Mesendoderm (in vitro differentiated cells): ENCODE measurements around the gene ADI1.

ENCODE experiments used
- DNase-seq: peaks from one replicate; pipeline ENCODE4 v3.0.0; 2013
- H2AK5ac ChIP-seq: 2 replicates; pipeline ENCODE4 v1.6.1; 2013; ENCODE audit warnings: low read length, inconsistent platforms
- H2BK120ac ChIP-seq: 2 replicates; pipeline ENCODE4 v1.6.1; 2013; ENCODE audit warnings: low read depth, mild to moderate bottlenecking, low read length, moderate library complexity, mixed read lengths
- H2BK15ac ChIP-seq: replicated peaks from 2 replicates; pipeline ENCODE4 v1.6.1; 2013; ENCODE audit warnings: low read depth, mild to moderate bottlenecking, moderate library complexity
- H2BK5ac ChIP-seq: 2 replicates; pipeline ENCODE4 v1.6.1; 2013; ENCODE audit warnings: low read length, inconsistent platforms
- H3K18ac ChIP-seq: 2 replicates; pipeline ENCODE4 v1.6.1; 2013; ENCODE audit warnings: mild to moderate bottlenecking, low read length, mixed read lengths
- H3K23ac ChIP-seq: one replicate; pipeline ENCODE4 v1.6.1; 2013; ENCODE audit warnings: low read length
- H3K27ac ChIP-seq: 2 replicates; pipeline ENCODE4 v1.5.1; 2013; ENCODE audit warnings: low read depth, mild to moderate bottlenecking, inconsistent platforms, low read length, moderate library complexity
- H3K27me3 ChIP-seq: 2 replicates; pipeline ENCODE4 v1.6.1; 2013; ENCODE audit warnings: low read length, control low read depth, mild to moderate bottlenecking, inconsistent platforms; ENCODE audit not compliant: insufficient read depth, poor library complexity
- H3K36me3 ChIP-seq: 2 replicates; pipeline ENCODE4 v1.6.1; 2013; ENCODE audit warnings: low read length, inconsistent platforms; ENCODE audit not compliant: control insufficient read depth, insufficient read depth
- H3K4ac ChIP-seq: one replicate; pipeline ENCODE4 v1.6.1; 2013; ENCODE audit warnings: low read depth, mild to moderate bottlenecking, low read length, moderate library complexity
- H3K4me1 ChIP-seq: 2 replicates; pipeline ENCODE4 v1.6.1; 2013; ENCODE audit warnings: low read depth, low read length, inconsistent platforms; ENCODE audit not compliant: control insufficient read depth
- H3K4me2 ChIP-seq: 2 replicates; pipeline ENCODE4 v1.6.1; 2013; ENCODE audit warnings: low read length
- H3K4me3 ChIP-seq: 2 replicates; pipeline ENCODE4 v1.5.1; 2013; ENCODE audit warnings: mild to moderate bottlenecking, low read length
- H3K56ac ChIP-seq: one replicate; pipeline ENCODE4 v1.6.1; 2013; ENCODE audit warnings: low read length
- H3K79me1 ChIP-seq: 2 replicates; pipeline ENCODE4 v1.6.1; 2013; ENCODE audit warnings: low read length, inconsistent platforms
- H3K79me2 ChIP-seq: 2 replicates; pipeline ENCODE4 v1.6.1; 2013; ENCODE audit warnings: mild to moderate bottlenecking, low read length; ENCODE audit not compliant: control insufficient read depth, insufficient read depth
- H3K9ac ChIP-seq: 2 replicates; pipeline ENCODE4 v1.6.1; 2013; ENCODE audit warnings: low read length, inconsistent platforms
- H4K5ac ChIP-seq: one replicate; pipeline ENCODE4 v1.6.1; 2013; ENCODE audit warnings: low read length
- H4K8ac ChIP-seq: one replicate; pipeline ENCODE4 v1.6.1; 2013; ENCODE audit warnings: low read depth, mild to moderate bottlenecking, control low read depth, low read length, moderate library complexity
- WGBS: extraction: QIAGEN DNeasy Blood & Tissue Kit; methylation state at CpG from one replicate; pipeline ENCODE4 v1.1.7; 2013; ENCODE audit warnings: low lambda C conversion rate, missing lambda C conversion rate; ENCODE audit not compliant: insufficient coverage; ENCODE audit errors: extremely low coverage; 5-methylcytosine and 5-hydroxymethylcytosine counted together

ADI1 gene

DNA sequence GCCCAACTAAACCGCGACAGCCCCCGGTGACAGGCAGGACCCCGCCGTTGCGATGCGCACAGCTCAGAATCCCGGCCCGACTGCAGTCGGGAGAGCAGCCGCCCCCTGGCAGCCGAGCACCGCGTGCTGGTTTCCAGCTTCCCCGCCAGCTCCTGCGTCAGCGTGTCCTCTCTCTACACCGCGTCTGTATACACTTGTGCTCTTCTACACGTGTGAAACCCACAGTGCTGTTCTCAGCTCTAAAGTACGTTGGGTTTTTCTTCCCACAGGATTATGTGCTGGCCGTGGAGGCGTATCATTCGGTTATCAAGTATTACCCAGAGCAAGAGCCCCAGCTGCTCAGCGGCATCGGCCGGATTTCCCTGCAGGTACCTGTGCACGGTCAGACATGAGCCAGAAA is 54.0 kb downstream of the ADI1 start:
- H3K9ac ChIP-seq = no peak overlapping the region
- H3K4me3 ChIP-seq = no peak overlapping the region
- H3K4ac ChIP-seq = no peak overlapping the region
- H2BK120ac ChIP-seq = no peak overlapping the region
- H2BK5ac ChIP-seq = no peak overlapping the region
- no peaks in the 10 kb centered on the region for H3K79me1 ChIP-seq
- H3K36me3 ChIP-seq = no peaks in the 10 kb centered on the region
- no peak for DNase-seq
- H3K56ac ChIP-seq = no peak overlapping the region
- H2BK15ac ChIP-seq = no peak overlapping the region
- no peaks in the 10 kb centered on the region for H3K79me2 ChIP-seq
- H3K27me3 ChIP-seq = no peaks in the 10 kb centered on the region
- H3K4me1 ChIP-seq = no peaks in the 10 kb centered on the region
- no peak overlapping the region for H3K4me2 ChIP-seq
- no CpG with 5 or more reads among the region's 28 CpGs for WGBS
- no peak overlapping the region for H4K5ac ChIP-seq
- no peak overlapping the region for H3K18ac ChIP-seq
- H4K8ac ChIP-seq = no peak overlapping the region
- H2AK5ac ChIP-seq = no peak overlapping the region
- H3K27ac ChIP-seq = no peak overlapping the region
- no peak overlapping the region for H3K23ac ChIP-seq

DNA sequence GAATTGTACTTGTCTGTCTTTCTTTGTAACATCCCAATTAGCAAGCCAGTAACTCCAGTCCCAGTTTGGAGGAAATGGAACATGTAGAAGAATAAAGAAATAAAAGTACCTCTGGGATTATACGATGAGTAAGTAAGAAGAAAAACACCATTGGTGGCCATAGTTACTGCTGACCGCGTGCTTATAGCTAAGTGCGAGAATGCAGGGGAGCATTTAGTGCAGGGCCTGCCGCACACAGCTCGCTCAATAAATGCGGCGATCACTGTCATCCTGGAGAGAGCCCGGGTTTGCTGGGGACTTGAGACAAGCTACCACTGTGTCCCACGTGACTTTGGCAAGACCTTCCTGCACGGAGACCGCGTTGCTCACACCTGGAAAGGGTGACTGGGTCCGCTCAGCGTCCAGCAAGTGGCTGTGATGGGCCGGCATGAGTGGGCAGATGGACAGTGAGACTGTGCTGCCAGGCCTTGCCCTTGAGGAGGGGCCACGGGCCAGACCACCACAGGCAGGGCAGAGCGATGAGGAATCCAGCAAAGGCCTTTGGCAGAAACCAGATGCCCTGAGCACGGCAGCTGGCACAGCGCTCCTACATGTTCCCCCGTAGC is 54.8 kb downstream of the ADI1 start:
- Histone ChIP-seq H3K23ac (no peak overlapping the region), H3K27ac (no peak overlapping the region), H3K18ac (no peak overlapping the region), H3K56ac (no peak overlapping the region), H3K4me3 (no peak overlapping the region), H4K5ac (no peak overlapping the region), H3K4me1 (no peaks in the 10 kb centered on the region), H3K27me3 (no peaks in the 10 kb centered on the region), H3K36me3 (no peaks in the 10 kb centered on the region), H3K79me2 (no peaks in the 10 kb centered on the region), H2AK5ac (no peak overlapping the region), H3K79me1 (no peaks in the 10 kb centered on the region), H2BK120ac (no peak overlapping the region), H3K9ac (no peak overlapping the region), H2BK15ac (no peak overlapping the region), H3K4ac (no peak overlapping the region), H4K8ac (no peak overlapping the region), H3K4me2 (no peak overlapping the region), H2BK5ac (no peak overlapping the region)
- no peak for DNase-seq
- no CpG with 5 or more reads among the region's 21 CpGs for WGBS

DNA sequence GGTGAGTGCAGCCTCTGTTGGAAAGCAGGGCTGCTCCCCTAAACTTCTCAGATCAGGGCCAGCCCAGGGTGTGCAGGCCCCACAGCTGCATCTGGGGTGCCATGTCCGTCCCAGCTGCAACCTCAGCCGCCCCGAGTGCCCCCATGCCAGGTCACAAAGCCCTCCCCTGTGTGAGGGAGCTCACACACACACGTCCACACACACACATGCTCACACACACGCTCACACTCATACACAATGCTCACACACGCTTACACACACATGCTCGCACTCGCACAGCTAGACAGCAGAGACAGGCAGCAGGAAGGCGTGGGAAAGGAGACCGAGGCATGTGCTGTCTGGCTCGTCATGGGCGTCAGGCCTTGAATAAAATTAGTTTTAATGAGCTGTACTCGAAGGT is 55.4 kb downstream of the ADI1 start:
- Histone ChIP-seq H3K56ac (no peak overlapping the region), H3K4ac (no peak overlapping the region), H3K4me3 (no peak overlapping the region), H3K9ac (no peak overlapping the region), H3K79me1 (no peaks in the 10 kb centered on the region), H3K23ac (no peak overlapping the region), H3K79me2 (no peaks in the 10 kb centered on the region), H4K5ac (no peak overlapping the region), H3K4me1 (no peaks in the 10 kb centered on the region), H3K4me2 (no peak overlapping the region), H4K8ac (no peak overlapping the region), H3K36me3 (no peaks in the 10 kb centered on the region), H2BK120ac (no peak overlapping the region), H2BK5ac (no peak overlapping the region), H3K27ac (no peak overlapping the region), H3K18ac (no peak overlapping the region), H2BK15ac (no peak overlapping the region), H2AK5ac (no peak overlapping the region), H3K27me3 (no peaks in the 10 kb centered on the region)
- DNase-seq = no peak
- WGBS = no CpG with 5 or more reads among the region's 13 CpGs

- no peaks in the 10 kb centered on the region for H3K4me1 ChIP-seq
- no peak overlapping the region for H3K4ac ChIP-seq
- no peak overlapping the region for H3K4me3 ChIP-seq
- H2BK120ac ChIP-seq = no peak overlapping the region
- no peak overlapping the region for H3K27ac ChIP-seq
- H3K36me3 ChIP-seq = peaks cover under 1% of the 10 kb centered on the region
- H3K18ac ChIP-seq = no peak overlapping the region
- no peaks in the 10 kb centered on the region for H3K27me3 ChIP-seq
- no peaks in the 10 kb centered on the region for H3K79me1 ChIP-seq
- H3K9ac ChIP-seq = no peak overlapping the region
- no peak for DNase-seq
- H3K4me2 ChIP-seq = no peak overlapping the region
- H2BK15ac ChIP-seq = no peak overlapping the region
- no peaks in the 10 kb centered on the region for H3K79me2 ChIP-seq
- H4K8ac ChIP-seq = no peak overlapping the region
- H3K56ac ChIP-seq = no peak overlapping the region
- H2BK5ac ChIP-seq = no peak overlapping the region
- H3K23ac ChIP-seq = no peak overlapping the region
- no peak overlapping the region for H2AK5ac ChIP-seq
- WGBS = no CpG with 5 or more reads among the region's 25 CpGs
- no peak overlapping the region for H4K5ac ChIP-seq
These were observed 56.0 kb downstream of the ADI1 start for GRCh38 chr2:3463186-3463835.

DNA sequence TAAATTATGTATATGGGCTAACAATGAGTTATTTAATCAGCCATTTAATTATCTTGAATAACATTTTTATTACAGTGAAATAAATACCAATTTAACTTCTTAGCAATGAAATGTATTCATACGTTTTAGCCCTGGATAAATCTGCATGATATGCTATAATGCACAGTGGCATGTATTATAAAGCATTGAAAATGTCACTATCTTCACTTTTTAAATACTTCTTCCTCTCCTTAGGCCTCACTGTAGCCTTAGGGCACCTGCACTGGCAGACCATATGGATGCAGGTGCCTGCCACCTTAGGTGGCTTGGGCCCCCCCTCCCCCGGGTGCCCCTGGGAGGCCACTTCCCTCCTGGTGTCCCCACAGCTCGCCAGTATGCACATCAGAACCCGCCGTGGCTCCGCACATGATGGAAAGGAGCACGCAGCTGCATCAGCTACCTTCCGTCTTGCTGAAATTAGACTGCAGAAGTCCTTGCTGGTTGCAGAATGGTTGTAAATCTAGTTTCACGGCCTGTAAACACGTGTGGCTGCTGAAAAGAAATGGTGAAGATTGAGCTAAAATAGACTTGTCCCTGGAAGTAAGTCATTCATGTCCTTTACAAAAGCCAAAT is 56.7 kb downstream of the ADI1 start:
- Histone ChIP-seq H3K4me2 (no peak overlapping the region), H3K27ac (no peak overlapping the region), H4K8ac (no peak overlapping the region), H3K4ac (no peak overlapping the region), H2BK120ac (no peak overlapping the region), H2BK5ac (no peak overlapping the region), H3K36me3 (peaks cover 4% of the 10 kb centered on the region), H3K79me1 (no peaks in the 10 kb centered on the region), H4K5ac (no peak overlapping the region), H2BK15ac (no peak overlapping the region), H3K79me2 (no peaks in the 10 kb centered on the region), H3K4me1 (no peaks in the 10 kb centered on the region), H3K27me3 (no peaks in the 10 kb centered on the region), H3K23ac (no peak overlapping the region), H3K4me3 (no peak overlapping the region), H3K18ac (no peak overlapping the region), H3K56ac (no peak overlapping the region), H3K9ac (no peak overlapping the region), H2AK5ac (no peak overlapping the region)
- no peak for DNase-seq
- no CpG with 5 or more reads among the region's 10 CpGs for WGBS
